CMK (cell line): Measurements from ENCODE around the gene TMEM50B.
"Not testable (repeated sequence)": the region's sequence is repeated elsewhere in the genome, so short reads cannot be mapped to it uniquely, and the experiment has no call there.

Experiments used
- DNase-seq: peaks from one replicate; pipeline ENCODE4 v3.0.0-alpha.2; 2010; ENCODE audit warnings: low read depth

The TMEM50B gene

GRCh38 chr21:33428669-33429068 is 51.1 kb downstream of the TMEM50B start:
- DNase-seq = no peak

GRCh38 chr21:33427051-33427450 is 52.7 kb downstream of the TMEM50B start:
- no peak for DNase-seq

GRCh38 chr21:33425825-33426224 is 53.9 kb downstream of the TMEM50B start:
- no peak for DNase-seq

- no peak for DNase-seq
Measured at GRCh38 chr21:33424214-33424613, 55.6 kb downstream of the TMEM50B start.

GRCh38 chr21:33421713-33422393 is 57.9 kb downstream of the TMEM50B start:
- no peak for DNase-seq

- no peak for DNase-seq
Measured at GRCh38 chr21:33419538-33420123, 60.1 kb downstream of the TMEM50B start.

- no peak for DNase-seq
Measured at GRCh38 chr21:33418691-33419090, 61.1 kb downstream of the TMEM50B start.

GRCh38 chr21:33414926-33415325 is 64.8 kb downstream of the TMEM50B start:
- DNase-seq = no peak

- no peak for DNase-seq
Measured at GRCh38 chr21:33414068-33414467, 65.7 kb downstream of the TMEM50B start.

- no peak for DNase-seq
Measured at GRCh38 chr21:33412832-33413519, 66.8 kb downstream of the TMEM50B start.

- DNase-seq = not testable (repeated sequence)
Measured at GRCh38 chr21:33412439-33412831, 67.3 kb downstream of the TMEM50B start.

GRCh38 chr21:33411949-33412430 is 67.8 kb downstream of the TMEM50B start:
- DNase-seq = no peak

- DNase-seq = no peak
Measured at GRCh38 chr21:33406493-33406892, 73.3 kb downstream of the TMEM50B start.

- DNase-seq = peak; percentile 30
Measured at GRCh38 chr21:33403786-33404585, 75.8 kb downstream of the TMEM50B start.

- DNase-seq = peak; percentile 25
Measured at GRCh38 chr21:33403128-33403785, 76.5 kb downstream of the TMEM50B start, which contains the start of gene IFNGR2. Gene IFNGR2, plus strand, starts transcription at chr21:33403413. Its CDS starts 131 bp downstream, at chr21:33403544.

- DNase-seq = peak; percentile 29
Measured at GRCh38 chr21:33402001-33402979, 77.5 kb downstream of the TMEM50B start.

- no peak for DNase-seq
Measured at GRCh38 chr21:33401630-33401992, 78.2 kb downstream of the TMEM50B start.
